Activated gamma-delta T cell treated with anti-CD3 and anti-CD28 coated beads, Interleukin-2, amount 50 U/mL, for 16 hours (primary cell): ENCODE measurements around the gene TSHZ2.
"Not testable (repeated sequence)": the region's sequence is repeated elsewhere in the genome, so short reads cannot be mapped to it uniquely, and the experiment has no call there.

Source experiments
- DNase-seq: peaks from one replicate; pipeline ENCODE4 v3.0.0-alpha.2; 2020; ENCODE audit warnings: low read depth

TSHZ2 gene

GRCh38 chr20:52996130-52996529 is 24.0 kb downstream of the TSHZ2 start:
- no peak for DNase-seq

DNA sequence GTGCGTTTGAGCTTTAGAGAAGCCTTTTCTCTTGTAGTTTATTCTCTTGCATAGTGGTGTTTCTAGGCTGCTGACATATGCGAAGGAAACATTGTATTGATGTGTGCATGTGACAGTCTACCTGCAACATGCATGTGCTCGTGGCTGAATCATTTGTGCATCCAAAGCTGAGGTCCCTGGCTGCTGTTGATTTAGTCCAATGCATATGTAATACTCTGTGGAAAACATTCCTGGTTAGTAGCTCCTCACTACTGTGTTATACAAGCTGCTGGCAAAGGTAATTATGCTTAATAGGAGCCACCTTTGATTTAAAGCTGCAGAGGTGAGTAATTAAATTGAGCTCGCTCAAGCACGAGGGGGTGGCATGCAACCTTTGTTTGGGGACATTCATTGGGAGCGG is 24.5 kb downstream of the TSHZ2 start:
- no peak for DNase-seq

DNA sequence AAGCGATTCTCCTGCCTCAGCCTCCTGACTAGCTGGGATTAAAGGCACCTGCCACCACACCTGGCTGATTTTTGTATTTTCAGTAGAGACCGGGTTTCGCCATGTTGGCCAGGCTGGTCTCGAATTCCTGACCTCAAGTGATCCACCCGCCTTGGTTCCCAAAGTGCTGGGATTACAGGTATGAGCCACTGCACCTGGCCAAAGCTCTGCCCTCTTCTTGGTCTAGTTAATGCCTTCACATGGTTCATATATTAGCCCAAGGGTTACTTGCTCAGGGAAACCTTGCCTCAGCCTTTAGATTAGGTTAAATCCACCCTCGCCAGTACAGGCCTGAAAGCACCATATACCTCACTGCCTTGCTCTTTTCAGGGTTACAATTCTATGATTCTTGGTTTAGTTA is 26.1 kb downstream of the TSHZ2 start:
- no peak for DNase-seq

DNA sequence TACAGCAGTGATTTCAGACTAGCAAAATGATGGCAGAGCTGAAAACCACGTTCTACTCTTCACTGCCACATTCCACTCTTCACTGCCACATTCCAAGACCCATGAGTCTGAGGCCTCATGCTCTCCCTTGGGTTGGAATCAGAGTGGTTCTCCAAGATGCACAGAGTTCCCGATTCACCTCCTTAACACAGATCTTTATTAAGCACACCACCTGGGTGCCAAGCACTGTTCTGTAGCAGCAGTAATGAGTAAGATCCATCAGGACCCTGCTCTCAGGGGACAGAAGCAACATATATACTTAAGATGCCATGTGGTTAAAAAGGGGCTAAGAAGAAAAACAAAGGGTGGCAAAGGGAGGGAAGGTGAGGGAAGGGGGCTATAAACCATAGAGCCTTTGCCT is 26.9 kb downstream of the TSHZ2 start:
- no peak for DNase-seq

DNA sequence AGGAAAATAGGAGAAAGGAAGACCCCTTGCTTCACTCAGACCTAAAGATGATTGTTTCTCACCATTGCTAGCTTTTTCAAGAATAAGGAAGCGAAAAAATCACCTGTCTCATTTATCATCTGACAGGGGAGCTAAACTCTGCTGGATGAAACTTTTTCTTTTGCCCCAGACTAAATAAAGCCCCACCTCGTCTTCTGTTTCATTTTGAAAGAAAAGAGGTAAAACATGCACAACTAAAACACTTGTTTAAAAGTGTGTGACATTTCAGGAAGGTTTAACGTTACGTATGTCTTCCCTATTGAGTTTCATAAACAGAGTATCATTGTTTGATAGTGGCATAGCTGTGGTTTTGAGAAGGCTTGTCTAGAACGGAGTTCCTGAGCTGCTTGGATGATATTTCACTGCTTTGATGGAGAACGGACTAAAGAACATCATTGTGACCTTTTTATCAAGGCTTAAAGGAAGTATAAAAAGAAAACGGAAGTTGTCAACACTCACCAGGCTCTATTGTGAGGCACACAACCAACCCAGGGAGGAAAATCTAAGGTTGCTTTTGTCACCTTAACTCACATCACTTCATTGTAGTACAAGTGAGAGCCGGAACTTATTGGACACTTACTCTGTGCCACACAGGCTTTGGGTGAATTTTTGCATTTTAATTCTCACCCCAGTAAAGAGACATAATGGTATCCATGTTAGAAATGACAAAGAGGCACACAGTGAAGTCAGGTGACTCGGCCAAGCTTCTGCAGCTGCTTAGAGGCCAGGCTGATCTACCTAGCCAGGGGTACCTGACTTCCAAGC is 29.5 kb downstream of the TSHZ2 start:
- DNase-seq, result no peak

- DNase-seq, result no peak
Measured at GRCh38 chr20:53002786-53003185, 30.6 kb downstream of the TSHZ2 start.

DNA sequence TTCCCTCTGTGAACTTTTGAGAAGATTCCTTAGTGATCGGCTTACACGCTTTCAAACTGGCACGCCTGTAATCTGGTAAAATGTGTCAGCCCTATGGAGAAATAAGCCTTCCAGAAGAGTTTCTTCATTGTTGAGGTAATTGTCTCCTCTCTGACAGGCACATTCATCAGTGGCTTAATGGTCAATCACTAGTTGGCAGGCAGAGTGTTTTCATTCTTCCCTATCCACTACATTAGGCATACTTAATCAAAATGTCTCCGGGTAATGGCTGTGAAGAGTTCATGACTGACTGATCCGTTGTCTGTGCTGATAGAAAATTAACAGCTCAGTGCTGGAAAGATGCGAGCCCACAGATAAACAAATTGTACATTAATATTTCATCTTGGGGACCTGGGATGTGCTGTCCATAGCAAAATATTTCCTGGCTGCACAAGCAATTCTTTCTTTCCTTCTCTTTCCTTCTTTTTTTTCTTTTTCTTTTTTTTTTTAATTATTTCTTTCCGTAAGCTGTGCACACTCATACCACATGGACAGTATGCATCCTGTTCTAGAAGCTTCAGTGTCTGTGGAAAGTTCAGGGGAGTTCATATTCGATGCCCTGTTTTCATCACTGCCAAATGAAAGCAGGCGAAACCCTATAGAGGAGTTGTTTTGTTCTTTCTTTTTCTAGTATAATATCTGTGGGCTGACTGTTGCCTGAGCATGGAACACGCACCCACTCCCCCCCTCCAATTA is 31.4 kb downstream of the TSHZ2 start:
- no peak for DNase-seq

DNA sequence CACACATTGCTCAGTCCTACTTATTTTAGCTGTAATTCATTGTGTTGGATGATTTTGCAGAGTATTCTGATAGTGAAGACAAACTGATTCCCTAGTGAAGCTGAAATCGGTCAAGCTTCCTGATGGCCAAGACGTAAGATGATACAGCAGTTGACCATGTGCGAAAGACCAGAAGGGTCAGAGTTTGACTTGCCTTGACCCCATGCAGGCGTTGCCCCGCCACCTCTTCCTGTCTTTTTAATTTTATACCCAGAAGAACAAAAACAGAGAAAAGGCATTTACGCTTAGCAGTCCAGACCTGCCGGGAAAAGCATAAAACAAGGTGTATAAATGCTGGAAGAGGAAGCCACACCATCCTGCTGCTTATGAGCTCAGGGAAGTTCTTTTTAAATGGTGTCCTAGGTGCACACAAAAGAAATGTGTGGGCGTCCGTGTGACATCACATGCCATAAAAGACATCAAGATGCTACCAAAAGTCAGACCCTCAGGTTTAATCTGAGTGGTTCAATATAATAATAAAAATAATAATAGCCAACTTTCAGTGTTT is 32.2 kb downstream of the TSHZ2 start:
- DNase-seq, result no peak

- DNase-seq, result no peak
Measured at GRCh38 chr20:53009979-53010735, 38.0 kb downstream of the TSHZ2 start.

GRCh38 chr20:53011640-53012039 is 39.5 kb downstream of the TSHZ2 start:
- no peak for DNase-seq

- DNase-seq, result no peak
Measured at GRCh38 chr20:53013183-53013582, 41.0 kb downstream of the TSHZ2 start.

DNA sequence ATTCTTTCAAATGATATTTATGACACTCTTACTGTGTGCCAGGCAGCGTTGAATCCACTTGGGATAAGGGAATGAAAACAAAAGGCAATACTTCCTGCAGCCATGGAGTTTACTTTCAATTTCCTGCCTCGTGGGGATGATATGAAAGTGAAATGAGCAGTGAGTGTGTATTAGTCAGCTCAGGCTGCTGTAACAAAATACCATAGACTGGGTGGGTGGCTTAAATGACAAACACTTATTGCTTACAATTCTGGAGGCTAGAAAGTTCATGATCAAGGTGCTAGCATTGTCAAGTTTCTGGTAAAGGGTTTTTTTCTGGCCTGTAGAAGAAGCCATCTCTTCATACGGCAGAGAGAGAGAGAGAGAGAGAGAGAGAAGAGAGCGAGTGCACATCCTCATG is 41.7 kb downstream of the TSHZ2 start:
- DNase-seq, result no peak

DNA sequence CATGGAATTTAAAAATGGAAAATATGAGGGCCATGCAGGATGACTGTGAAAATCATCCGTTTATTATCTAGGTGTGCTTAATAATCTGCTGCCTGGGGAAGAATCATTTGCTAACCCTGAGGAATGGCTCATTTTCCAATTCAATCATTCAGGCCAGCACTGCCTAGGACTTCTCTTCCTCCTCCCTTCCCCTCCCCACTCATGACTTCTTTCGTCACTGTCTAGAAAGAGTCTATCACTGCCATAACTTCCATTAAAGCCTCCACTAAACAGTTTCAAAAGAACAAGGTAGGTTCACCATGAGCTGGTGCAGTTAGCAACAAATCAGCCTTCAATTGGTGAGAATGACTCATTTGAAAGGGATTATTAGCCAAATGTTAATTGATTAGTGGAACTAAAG is 43.9 kb downstream of the TSHZ2 start:
- no peak for DNase-seq

DNA sequence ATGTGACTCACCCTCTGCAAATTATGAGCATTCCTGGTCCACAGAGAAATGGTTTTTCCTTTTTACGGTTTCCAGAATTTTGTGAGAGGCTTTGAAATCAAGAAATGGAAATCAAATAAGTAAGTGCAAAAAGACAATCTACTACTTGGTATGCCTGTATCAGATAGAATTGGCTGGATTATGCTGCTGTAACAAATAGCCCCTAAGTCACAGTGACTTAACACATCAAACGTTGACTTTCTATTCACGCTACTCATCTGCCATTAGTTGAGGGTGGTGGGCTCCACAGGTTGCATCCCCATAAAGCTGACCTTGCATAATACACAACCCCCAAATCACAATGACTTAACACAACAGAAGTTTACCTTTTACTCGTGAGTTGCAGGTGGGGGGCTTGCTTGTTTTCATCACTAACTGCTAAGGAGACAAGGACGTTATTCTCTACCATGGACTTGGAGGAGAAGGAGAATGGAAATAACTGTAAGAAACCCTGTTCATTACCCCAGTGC is 44.4 kb downstream of the TSHZ2 start:
- DNase-seq, result no peak

DNA sequence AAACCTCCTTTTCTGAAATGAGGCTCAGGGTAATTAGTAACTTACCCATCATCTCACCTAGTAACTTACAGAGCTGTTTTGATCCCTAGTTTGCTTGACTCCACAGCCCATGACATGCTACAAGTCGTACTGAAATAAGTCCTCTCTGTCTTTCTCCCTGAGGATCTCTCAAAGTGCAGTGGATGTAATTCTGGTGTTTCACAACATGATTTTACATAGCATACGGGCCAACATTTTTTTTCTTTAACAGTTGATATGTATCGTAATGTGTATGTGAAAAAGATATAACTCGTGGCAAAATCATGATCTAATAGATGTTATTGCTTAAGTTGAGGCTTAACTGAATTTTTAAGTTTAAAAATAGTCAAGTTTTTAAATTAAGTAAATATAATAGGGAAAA is 45.0 kb downstream of the TSHZ2 start:
- DNase-seq, result no peak

- DNase-seq, result no peak
Measured at GRCh38 chr20:53019464-53019863, 47.3 kb downstream of the TSHZ2 start.

GRCh38 chr20:53020376-53020775 is 48.2 kb downstream of the TSHZ2 start:
- no peak for DNase-seq

- DNase-seq, result no peak
Measured at GRCh38 chr20:53020834-53021233, 48.7 kb downstream of the TSHZ2 start.

- DNase-seq, result no peak
Measured at GRCh38 chr20:53021934-53022333, 49.8 kb downstream of the TSHZ2 start.

DNA sequence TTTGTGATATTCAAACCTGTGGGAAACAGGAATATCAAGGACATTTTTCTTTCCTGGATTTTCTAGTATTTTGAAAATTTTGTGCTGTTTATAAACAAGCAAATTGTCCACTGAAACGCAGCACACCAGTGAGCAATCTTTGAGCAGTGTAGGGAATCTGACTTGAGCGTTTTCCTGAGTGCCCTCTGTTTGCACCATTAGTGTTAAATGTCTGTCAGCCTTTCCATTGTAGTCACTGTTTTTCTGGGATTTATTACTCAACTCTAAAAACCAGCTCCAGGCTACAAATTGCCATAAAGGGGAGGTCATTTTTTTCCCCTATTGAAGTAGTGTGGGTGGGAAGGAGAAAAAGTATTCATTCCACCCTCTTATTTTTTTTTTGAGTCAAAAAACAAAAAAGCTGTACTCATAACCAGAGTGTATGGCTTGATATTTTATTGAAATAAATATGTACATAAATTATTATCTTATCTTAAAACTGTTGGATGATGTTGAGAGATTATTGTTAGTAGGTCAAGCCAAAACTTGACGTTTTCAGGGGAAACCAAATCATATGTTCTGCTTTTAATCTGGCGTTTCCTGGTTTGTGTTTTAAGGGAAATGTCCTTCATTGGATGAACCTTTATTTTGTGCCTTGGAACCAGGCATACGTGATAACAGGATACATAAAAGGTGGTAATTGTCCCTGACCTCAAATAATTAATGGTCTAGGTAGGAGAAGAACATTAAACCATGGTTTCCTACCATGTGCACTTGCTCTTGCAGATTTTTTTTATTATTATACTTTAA is 51.8 kb downstream of the TSHZ2 start:
- no peak for DNase-seq

- not testable (repeated sequence) for DNase-seq
Measured at GRCh38 chr20:53024653-53025052, 52.5 kb downstream of the TSHZ2 start.

- no peak for DNase-seq
Measured at GRCh38 chr20:53027089-53027488, 54.9 kb downstream of the TSHZ2 start.
